HG03103 (cell line): ENCODE data around the gene PCSK1.
"Not testable (repeated sequence)": the region's sequence is repeated elsewhere in the genome, so short reads cannot be mapped to it uniquely, and the experiment has no call there.

ENCODE experiments used
- ATAC-seq: cut with Tn5 transposase; IDR thresholded peaks from one replicate; pipeline ENCODE4 v1.9.1; 2021; ENCODE audit warnings: low read depth; ENCODE audit not compliant: unreplicated experiment

PCSK1 gene

DNA sequence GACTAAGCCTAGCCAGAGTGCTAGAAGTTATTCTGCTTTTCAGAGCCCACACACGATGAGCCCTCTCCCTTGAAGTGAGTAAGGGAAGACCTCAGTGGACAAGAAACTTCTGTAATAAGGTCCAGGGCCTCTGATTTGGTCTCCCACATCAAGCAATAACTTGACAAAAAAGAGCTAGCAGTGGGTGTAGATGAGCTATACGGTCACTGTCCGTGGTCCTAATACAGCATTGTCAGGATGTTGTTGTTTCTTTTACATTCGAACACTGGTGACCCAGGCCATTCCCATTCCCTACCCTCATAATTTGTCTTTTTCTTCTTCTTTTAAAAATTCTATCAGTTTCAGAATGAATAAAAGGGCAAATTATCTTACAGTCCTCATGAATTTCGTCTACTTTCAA is 5.2 kb downstream of the PCSK1 start:
- ATAC-seq = no peak

DNA sequence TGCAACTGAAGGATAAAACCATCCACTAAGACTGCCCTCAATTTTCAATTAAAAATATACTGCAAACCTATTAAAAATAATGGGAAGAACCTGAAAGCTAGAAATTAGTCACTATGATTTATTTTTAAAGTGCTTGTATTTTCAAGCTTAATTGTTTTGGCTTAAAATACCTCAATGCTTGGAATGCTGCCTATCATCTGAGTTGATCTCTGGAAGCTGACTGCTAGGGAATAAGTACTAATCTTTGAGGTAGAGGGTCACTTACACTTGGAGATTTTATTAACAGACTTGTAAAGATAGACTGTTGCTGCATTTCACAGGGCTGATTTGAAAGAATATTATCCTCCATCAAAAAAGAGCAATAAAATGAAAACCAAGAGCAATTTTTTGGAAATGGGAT is 6.2 kb downstream of the PCSK1 start:
- ATAC-seq = no peak

GRCh38 chr5:96425443-96425842 is 7.6 kb downstream of the PCSK1 start:
- ATAC-seq = no peak

- ATAC-seq = no peak
Observed at GRCh38 chr5:96415897-96416296, 17.2 kb downstream of the PCSK1 start.

DNA sequence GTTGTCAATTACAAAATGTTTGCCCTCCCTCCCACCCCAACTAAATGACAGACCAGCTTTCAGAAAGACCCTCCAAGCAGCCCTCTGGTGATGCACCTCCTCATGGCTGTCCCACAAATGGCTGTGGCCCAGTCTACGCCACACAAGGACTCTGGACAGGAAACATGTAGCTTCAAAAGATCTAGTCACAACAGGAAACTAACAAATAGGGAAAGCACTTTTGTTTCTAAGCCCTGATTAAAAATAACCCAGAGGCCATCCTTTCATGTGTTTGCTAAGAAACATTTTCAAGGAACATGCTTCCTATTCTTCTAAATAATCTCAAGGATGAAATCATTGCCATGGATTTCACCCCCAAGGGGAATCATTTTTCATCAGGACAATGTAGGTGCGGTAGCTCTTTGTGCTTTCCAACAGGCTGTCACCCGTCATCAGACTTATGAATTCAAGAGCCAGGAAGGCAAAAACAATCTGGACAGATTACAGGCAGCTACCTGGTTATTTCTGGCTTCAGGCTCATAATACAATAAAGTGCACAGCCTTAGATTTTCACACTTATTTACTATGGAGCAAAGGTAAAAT is 20.1 kb downstream of the PCSK1 start:
- ATAC-seq = no peak

DNA sequence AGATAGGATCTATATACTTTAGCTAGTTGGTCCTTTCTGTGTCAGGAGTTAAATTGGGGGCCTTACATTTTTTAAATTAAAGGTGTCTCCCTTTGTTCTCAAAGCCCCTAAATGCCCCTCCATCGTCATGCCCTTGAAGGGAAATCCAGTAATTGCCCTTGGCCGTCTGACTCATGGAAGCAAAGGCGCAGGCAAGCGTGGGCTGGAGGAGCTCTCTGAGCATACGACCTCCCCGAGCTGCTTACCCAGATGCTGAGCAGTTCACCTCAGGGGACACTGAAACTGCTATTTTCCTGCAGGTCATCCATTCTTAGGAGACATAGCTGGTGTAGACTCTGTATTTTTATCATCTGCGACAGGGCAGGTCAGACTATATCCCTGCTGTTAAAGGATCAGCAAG is 23.0 kb downstream of the PCSK1 start:
- ATAC-seq = no peak

DNA sequence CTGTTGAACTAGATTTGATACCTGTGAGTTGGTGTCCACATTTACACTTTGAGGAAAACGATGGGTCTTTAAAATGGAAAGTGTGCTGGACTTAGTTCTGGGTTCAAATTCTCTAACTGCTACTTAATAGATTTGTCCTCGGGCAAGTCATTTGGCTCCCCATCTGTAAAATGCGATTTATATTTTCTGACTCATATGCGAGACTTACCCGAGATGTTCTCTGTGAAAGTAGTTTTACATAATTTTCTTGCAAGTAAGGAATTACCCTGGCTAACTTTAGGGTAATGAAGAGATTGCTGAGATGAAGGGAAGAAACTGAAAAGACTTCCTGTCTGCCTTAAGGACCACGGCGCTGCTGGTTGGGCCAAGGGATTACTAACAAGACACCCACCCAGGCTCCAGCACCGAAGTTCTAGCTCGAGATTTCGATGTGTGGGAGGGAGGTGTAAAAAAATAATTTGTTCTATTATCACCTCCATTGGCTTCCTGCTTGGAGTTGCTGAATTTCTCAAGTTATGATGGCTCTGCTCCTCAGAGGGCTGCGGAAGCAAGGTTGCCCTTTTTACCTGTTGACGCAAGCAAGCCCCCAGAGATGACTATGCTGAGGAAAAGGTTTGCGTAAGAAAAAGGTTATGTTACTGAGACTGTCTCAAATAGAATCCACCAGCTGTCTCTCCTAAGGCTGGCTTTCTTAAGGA is 24.1 kb downstream of the PCSK1 start:
- no peak for ATAC-seq

DNA sequence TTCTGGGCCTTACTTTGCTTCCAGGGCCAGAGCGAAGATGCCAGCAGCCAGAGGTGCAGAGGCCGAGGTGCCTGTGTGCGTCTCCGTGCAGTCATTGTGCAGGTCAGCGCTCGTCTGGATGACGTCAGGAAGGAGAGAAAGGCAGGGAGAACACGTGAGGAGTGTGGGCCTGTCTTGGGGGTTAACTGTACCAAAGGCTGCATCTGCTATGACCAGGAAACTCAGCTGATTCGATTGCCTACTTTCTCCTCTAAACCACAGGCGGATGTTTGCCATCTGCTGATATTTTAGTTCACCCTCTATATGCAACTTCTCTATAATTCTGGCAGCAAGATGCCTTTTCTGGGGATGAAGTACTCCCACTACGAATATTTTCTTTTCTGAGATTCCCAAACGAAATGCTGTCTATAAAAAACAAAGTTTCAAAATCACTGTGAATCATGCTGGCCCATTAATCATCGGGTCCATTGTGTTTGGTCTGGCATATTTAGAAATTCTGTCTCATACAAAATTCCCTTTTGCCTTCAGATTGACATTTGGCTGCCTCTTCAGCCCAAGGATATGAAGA is 24.8 kb downstream of the PCSK1 start:
- no peak for ATAC-seq

- ATAC-seq = no peak
Observed at GRCh38 chr5:96407436-96407835, 25.6 kb downstream of the PCSK1 start.

- no peak for ATAC-seq
Observed at GRCh38 chr5:96404191-96404867, 28.7 kb downstream of the PCSK1 start.

DNA sequence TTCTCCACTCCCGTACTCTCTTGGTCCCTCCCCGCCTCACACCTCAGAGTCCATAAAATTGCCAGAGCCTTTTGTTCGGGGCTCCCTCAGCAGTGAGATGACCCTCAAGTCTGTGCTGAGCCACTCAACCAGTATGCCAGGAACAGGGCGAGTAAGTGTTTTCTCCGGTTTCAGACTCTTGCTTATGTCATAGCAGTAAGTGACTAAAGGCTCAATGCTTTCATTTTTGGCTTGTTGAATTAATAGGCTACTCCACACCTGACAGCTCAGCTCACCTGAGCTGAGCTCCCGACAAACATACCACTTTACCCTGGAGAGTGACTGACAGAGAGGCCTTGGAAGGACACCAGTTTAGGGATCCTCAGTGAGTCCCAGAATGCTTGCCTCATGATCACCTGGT is 30.5 kb downstream of the PCSK1 start:
- ATAC-seq = no peak

DNA sequence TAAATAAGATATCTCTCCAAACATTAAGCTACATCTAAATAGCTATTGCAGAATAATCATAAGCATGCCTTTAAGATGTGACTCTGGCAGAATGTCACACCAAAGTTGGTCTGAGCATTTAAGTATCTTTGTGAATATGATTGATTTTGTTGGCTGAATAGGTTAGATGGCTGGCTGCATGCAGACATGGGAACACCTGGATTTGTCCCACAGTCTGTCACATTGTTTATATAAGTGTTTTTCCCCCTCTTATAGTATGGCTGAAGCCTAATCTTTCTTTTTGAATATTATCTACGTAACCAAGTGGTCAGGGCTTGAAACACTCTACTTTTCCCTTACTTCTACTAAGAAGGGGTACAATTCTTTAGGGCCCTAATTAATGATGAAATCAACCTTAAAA is 36.2 kb downstream of the PCSK1 start:
- no peak for ATAC-seq

GRCh38 chr5:96395295-96395694 is 37.8 kb downstream of the PCSK1 start:
- ATAC-seq = not testable (repeated sequence)

DNA sequence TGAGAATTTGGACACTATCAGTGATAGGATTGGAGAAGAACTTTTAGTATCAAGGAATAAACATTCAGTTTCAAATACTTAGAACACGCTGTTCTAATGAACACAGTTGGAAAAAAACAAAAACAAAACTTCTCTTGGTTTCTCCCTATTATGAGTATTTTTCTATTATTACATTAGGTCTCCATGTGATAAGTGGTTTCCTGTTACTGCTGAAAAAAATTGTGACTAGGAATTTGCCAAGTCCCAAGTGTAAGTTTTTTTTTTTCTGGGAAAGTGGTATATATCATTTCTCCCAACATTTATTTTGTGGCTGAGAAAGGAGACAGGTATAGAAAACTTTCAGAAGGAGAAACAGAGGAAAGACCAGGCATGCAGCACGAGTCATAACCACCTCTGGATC is 41.1 kb downstream of the PCSK1 start:
- ATAC-seq = no peak

DNA sequence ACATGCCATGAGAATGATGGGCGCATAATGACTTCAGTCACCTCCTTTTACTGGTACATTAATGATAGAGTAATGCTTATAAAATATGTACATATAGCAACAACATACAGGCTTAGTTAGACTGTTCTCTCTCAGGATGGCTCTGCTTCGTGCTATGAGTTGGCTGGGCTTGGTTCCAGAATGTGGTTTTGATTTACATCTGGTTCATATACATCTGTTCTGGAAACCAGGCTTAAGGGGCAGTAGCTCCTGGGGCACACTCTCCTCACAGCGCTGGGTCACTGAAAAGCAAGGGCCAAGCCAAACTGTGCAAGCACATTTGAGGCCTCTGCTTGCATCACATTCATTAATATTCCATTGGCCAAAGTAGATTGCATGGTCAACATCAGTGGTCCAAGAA is 44.9 kb downstream of the PCSK1 start:
- ATAC-seq = no peak

DNA sequence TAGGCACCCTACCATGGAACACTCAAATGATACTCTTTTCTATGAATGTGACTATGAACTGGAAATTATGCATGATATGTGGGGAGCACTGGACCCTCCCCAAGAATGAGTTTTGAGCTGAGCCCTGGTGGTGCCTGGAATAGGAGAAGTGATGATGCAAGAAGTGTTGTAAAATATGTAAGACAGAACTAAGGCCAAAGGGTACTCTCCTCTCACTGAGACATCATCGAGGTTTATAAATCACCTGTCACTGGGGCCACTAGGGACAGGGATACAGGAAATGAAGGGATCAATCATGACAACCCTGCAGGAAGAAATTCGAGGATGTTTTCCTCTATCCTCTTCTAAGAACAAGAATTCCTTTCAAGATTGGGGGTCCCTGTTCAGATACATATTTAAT is 45.4 kb downstream of the PCSK1 start:
- no peak for ATAC-seq

GRCh38 chr5:96385538-96385937 is 47.5 kb downstream of the PCSK1 start:
- ATAC-seq = no peak

- no peak for ATAC-seq
Observed at GRCh38 chr5:96384353-96384752, 48.7 kb downstream of the PCSK1 start.

DNA sequence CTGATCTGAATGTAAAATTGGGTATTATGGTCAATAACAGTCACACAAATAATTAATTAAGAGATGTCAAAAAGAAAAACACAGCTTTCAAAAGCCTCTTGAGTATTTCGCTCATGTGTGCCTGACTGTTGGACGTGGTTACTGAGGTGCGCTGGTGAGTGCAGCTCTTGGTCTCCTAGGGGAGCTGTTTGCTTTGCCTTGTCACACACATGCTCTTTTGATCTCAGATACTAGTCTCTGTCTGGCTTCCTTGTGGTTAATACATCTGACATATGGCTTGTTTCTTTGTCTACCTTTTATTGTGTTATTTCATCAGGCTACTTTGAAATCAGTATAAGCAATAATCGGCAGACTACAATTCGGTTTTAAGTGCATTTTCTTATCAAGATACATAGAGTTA is 51.5 kb downstream of the PCSK1 start:
- ATAC-seq = no peak

GRCh38 chr5:96379896-96380295 is 53.2 kb downstream of the PCSK1 start:
- ATAC-seq = no peak

- no peak for ATAC-seq
Observed at GRCh38 chr5:96377597-96377996, 55.5 kb downstream of the PCSK1 start.

- no peak for ATAC-seq
Observed at GRCh38 chr5:96377167-96377566, 55.9 kb downstream of the PCSK1 start.
